ENCODE results near the gene SMAD6.

DNA sequence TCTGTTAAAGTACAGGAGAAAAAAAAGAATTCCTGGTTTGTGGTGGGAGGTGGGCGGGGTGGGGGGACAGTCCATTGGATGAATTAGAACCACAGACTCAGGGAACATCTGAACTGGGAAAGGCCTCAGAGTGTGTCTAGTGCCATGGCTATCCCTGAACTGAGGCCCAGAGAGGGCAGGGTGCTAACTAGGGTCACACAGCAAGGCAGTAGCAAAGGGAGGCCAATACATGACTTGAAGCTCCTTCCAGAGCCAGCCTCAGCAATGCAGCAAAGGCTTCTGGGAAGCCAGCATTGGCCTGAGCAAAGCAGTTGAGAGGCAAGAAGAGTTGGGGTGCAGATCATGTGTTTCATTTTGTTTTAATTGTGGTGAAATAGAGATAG is 85.4 kb downstream of the SMAD6 start:
- TF ChIP-seq TRIM24 (IDR thresholded peaks at IDR 0.05), result no peak
- TF ChIP-seq SP1 (CRISPR knock-in tag; IDR thresholded peaks at IDR 0.05), result no peak

Data from K562 (cell line).